Measurements from ENCODE around the gene INHBA. TPM values are rescaled to one million over a fixed set of nuclear protein-coding genes. Genes with fewer than 3 reads are reported as not detected.

The INHBA gene
- total RNA-seq, 1 donor from 2014 or later, result 0.16 TPM

DNA sequence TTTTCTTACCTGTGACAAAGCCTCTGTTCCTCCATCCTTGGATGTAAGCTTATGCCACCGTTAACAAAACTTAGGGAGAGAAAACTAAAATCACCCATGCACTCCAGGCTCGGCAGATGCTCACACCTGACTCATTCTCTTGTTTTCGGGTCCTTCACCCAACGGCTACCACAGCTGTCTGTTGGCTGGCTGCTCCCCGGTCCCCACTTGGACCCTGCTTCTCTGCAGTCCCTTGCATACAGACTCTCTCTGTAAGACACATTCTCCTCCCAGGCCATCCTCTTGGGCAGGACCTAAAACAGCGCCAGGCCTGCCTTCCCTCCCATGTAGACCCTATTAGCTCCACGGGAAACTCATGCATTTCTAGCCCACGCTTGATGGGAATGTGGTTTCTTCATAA, 12.1 kb upstream of the INHBA start:
- TF ChIP-seq, protein P1, sequence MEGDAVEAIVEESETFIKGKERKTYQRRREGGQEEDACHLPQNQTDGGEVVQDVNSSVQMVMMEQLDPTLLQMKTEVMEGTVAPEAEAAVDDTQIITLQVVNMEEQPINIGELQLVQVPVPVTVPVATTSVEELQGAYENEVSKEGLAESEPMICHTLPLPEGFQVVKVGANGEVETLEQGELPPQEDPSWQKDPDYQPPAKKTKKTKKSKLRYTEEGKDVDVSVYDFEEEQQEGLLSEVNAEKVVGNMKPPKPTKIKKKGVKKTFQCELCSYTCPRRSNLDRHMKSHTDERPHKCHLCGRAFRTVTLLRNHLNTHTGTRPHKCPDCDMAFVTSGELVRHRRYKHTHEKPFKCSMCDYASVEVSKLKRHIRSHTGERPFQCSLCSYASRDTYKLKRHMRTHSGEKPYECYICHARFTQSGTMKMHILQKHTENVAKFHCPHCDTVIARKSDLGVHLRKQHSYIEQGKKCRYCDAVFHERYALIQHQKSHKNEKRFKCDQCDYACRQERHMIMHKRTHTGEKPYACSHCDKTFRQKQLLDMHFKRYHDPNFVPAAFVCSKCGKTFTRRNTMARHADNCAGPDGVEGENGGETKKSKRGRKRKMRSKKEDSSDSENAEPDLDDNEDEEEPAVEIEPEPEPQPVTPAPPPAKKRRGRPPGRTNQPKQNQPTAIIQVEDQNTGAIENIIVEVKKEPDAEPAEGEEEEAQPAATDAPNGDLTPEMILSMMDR (IDR thresholded peaks at IDR 0.05), result no peak
- H3K4me3 Mint-ChIP-seq, result no peak overlapping the region
- intact Hi-C loops (cut with micrococcal nuclease), result no loop called here
- no peaks in the 10 kb centered on the region for H3K4me1 Mint-ChIP-seq
- no peaks in the 10 kb centered on the region for H3K9me3 Mint-ChIP-seq
- CTCF ChIA-PET, result interaction anchor here (1.1 kb wide), 1 partner anchor 9 kb away, joined by 3 read pairs; no protein-coding TSS in a partner anchor
- peaks cover 9% of the 10 kb centered on the region for H3K27me3 Mint-ChIP-seq
- no peaks in the 10 kb centered on the region for H3K36me3 Mint-ChIP-seq (ENCODE audit: low read depth)
- DNase-seq (no peak), ATAC-seq (ENCODE audit: low read depth) (no peak)
- no peak overlapping the region for H3K27ac Mint-ChIP-seq
- POLR2A ChIA-PET, result no interaction called here

DNA sequence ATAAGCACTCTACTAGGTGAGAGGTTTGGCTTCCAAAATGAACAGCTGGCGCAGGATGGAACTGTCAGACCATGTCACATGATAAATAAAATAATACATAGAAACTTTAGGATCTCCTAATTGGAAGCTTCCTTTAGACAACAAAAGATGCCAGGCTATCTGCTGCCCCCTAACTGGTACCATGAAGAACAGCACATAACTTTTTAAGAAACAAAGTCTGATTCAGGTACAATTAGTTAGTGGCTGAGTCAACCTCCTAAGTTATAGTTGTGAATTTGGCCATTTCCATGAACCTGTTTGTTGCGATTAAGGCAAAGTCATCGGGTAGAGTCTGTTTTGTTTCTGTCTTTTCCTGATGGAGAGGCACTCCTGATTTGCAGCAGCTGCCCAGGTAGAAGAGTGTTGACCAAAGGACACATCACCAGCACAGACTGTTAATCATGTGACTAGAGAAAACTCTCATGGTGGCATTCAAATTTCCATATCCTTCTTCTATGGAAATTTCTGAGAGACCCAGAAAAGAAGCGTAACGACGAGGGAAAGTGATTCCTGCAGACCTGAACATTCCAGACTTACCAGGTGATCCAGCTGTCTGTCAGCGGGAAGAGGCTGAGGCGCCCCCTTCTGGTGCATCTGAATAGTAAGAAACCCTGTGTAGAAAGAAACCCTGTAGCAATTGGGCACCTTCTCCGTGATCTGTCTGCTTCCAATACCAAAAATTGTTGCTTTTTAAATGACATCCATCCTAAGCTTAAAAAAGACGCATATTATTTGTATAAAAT, 8.6 kb upstream of the INHBA start:
- POLR2A ChIA-PET, result no interaction called here
- H3K4me3 Mint-ChIP-seq, result no peak overlapping the region
- no peak overlapping the region for H3K27ac Mint-ChIP-seq
- peaks cover 13% of the 10 kb centered on the region for H3K27me3 Mint-ChIP-seq
- H3K9me3 Mint-ChIP-seq, result no peaks in the 10 kb centered on the region
- intact Hi-C loops (cut with micrococcal nuclease), result no loop called here
- ATAC-seq (ENCODE audit: low read depth) (no peak), DNase-seq (no peak)
- H3K4me1 Mint-ChIP-seq, result no peaks in the 10 kb centered on the region
- no peaks in the 10 kb centered on the region for H3K36me3 Mint-ChIP-seq (ENCODE audit: low read depth)
- CTCF ChIA-PET, result interaction anchor here (0.7 kb wide), 1 partner anchor 29 kb away, joined by 3 read pairs; no protein-coding TSS in a partner anchor
- TF ChIP-seq, protein P1 (IDR thresholded peaks at IDR 0.05), result no peak

DNA sequence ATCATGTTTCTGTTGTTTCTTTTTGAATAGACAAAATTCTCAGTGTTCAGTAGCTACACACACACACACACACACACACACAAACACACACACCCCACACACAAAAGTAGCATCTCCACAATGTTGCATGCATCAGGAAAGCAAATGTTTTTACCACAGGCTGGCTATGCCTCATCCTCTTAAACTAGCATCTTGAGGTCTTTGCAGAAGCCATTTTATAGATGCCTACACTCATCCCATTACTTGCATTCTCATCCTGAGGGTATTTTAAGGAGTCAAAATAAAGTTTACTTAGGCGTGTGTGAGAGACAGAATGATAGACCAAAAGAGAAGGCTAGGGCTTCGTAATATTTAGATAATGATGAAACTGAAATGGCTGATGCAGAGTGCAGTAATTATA, 7.9 kb upstream of the INHBA start:
- intact Hi-C loops (cut with micrococcal nuclease), result no loop called here
- ATAC-seq (ENCODE audit: low read depth) (no peak), DNase-seq (no peak)
- CTCF ChIA-PET, result no interaction called here
- Mint-ChIP-seq H3K27ac (no peak overlapping the region), H3K36me3 (ENCODE audit: low read depth) (no peaks in the 10 kb centered on the region), H3K9me3 (no peaks in the 10 kb centered on the region), H3K27me3 (peaks cover 13% of the 10 kb centered on the region), H3K4me3 (no peak overlapping the region), H3K4me1 (peaks cover 4% of the 10 kb centered on the region)
- POLR2A ChIA-PET, result no interaction called here
- TF ChIP-seq, protein P1 (IDR thresholded peaks at IDR 0.05), result no peak

DNA sequence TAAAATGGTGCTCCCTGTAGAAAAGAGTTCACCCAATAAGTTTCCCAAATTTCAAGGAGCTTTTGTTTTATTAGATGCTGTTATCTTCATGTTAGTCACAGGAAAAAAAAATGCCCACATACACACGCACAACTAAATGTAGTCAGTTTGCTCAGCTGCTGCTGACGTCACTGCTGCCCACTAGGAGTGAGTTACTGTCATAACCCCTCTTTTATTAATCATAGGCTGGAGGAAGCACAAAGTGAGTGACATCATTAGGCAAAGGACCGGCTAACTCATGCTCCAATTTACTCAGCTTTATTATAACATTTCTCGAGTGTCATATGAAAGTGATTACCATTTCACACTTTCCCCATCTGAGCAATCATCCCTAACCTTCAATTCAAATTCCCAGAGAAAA, 6.7 kb upstream of the INHBA start:
- no peaks in the 10 kb centered on the region for H3K36me3 Mint-ChIP-seq (ENCODE audit: low read depth)
- no peak for ATAC-seq (ENCODE audit: low read depth)
- no peak overlapping the region for H3K4me3 Mint-ChIP-seq
- DNase-seq, result no peak
- H3K27me3 Mint-ChIP-seq, result peaks cover 7% of the 10 kb centered on the region
- ChIA-PET CTCF (interaction anchor here (0.7 kb wide), 1 partner anchor 1813 kb away, joined by 3 read pairs; no protein-coding TSS in a partner anchor), POLR2A (no interaction called here)
- intact Hi-C loops (cut with micrococcal nuclease), result loop anchor here (10.0 kb wide), 3 partner anchors 875 to 1575 kb away; partner anchors contain the start of genes MPLKIP and SUGCT
- TF ChIP-seq, protein P1 (IDR thresholded peaks at IDR 0.05), result no peak
- H3K4me1 Mint-ChIP-seq, result peaks cover 14% of the 10 kb centered on the region
- H3K27ac Mint-ChIP-seq, result no peak overlapping the region
- no peaks in the 10 kb centered on the region for H3K9me3 Mint-ChIP-seq

DNA sequence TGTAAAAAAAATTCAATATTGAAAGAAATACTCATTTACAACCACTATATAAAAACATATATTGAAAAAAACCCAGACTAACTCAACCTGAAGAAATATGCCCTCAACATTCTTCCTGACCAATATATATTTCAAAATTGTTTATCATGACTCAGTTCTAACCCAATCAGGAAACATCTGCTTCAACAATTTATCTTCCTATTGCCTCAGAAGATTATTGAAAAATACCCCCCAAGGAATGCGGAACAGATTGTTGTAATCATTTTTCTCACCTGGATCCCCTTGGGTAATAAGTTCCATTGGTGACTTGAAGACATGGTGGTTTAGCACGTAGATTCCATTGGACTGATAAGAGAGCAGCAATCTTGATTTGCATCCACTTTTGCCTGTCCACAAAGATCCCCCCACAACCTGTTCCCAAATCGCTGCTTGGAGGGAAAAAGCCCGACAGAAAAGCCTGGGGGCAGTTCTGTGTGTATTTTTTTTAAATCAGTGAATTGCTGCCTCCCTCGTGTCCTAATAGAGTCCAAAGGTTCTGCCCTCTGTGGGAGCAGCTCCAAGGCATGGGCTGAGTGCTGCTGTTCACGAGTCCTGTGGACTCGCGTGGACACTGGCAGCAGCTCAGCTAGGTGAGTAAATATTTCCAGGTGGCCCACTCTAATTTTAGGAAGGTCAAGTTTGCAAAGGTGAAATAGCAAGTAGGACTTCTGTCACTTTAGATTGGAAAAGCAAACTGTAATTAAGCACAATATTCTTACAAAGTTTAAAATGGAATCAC, 5.9 kb upstream of the INHBA start:
- TF ChIP-seq, protein P1 (IDR thresholded peaks at IDR 0.05), result no peak
- no peaks in the 10 kb centered on the region for H3K9me3 Mint-ChIP-seq
- H3K4me1 Mint-ChIP-seq, result peaks cover 20% of the 10 kb centered on the region
- intact Hi-C loops (cut with micrococcal nuclease), result loop anchor here (10.0 kb wide), 3 partner anchors 874 to 1574 kb away; partner anchors contain the start of genes MPLKIP and SUGCT
- H3K27me3 Mint-ChIP-seq, result peaks cover 4% of the 10 kb centered on the region
- no peak overlapping the region for H3K4me3 Mint-ChIP-seq
- ATAC-seq (ENCODE audit: low read depth) (no peak), DNase-seq (no peak)
- H3K36me3 Mint-ChIP-seq (ENCODE audit: low read depth), result no peaks in the 10 kb centered on the region
- POLR2A ChIA-PET, result no interaction called here
- CTCF ChIA-PET, result interaction anchor here (0.7 kb wide), 1 partner anchor 1813 kb away, joined by 3 read pairs; no protein-coding TSS in a partner anchor
- H3K27ac Mint-ChIP-seq, result no peak overlapping the region

Data from activated B cell treated with CpG ODN at 0.5 μM for 24 hours (primary cell).